ENCODE measurements around the gene ANK3. TPM values are rescaled to one million over a fixed set of nuclear protein-coding genes. Genes with fewer than 3 reads are reported as not detected.

The ANK3 gene
- total RNA-seq, 1 experiment from 2014 or later, result 69.6 TPM

GRCh38 chr10:60295028-60295937 lies 94.4 kb downstream of the ANK3 start:
- no peak for ATAC-seq
- TF ChIP-seq CDX4 (CRISPR knock-in tag; IDR thresholded peaks at IDR 0.05; ENCODE audit: borderline replicate concordance) (no peak), E2F4 (CRISPR knock-in tag; IDR thresholded peaks at IDR 0.05; ENCODE audit: borderline replicate concordance, low read depth) (no peak), ESRRA (CRISPR knock-in tag; IDR thresholded peaks at IDR 0.05; ENCODE audit: borderline replicate concordance) (no peak), CBFB (CRISPR knock-in tag; IDR thresholded peaks at IDR 0.05; ENCODE audit: low read depth) (no peak), CTCF (IDR thresholded peaks at IDR 0.05) (no peak), ZNF425 (CRISPR knock-in tag; conservative IDR thresholded peaks at IDR 0.05) (no peak), E2F5 (CRISPR knock-in tag; IDR thresholded peaks at IDR 0.05) (no peak), GABPB1 (CRISPR knock-in tag; IDR thresholded peaks at IDR 0.05) (no peak)
- no peak overlapping the region for H3K4me3 Mint-ChIP-seq
- H3K27ac Mint-ChIP-seq, result no peak overlapping the region
- no peaks in the 10 kb centered on the region for H3K36me3 Mint-ChIP-seq
- ChIA-PET CTCF (no interaction called here), POLR2A (no interaction called here)
- H3K27me3 Mint-ChIP-seq (ENCODE audit: low read depth), result no peaks in the 10 kb centered on the region
- no peaks in the 10 kb centered on the region for H3K9me3 Mint-ChIP-seq
- no peak for DNase-seq (ENCODE audit: low spot score)
- H3K4me1 Mint-ChIP-seq, result peaks cover 13% of the 10 kb centered on the region

- no peak for ATAC-seq
- peaks cover 5% of the 10 kb centered on the region for H3K4me1 Mint-ChIP-seq
- no peaks in the 10 kb centered on the region for H3K36me3 Mint-ChIP-seq
- no peak overlapping the region for H3K27ac Mint-ChIP-seq
- ChIA-PET CTCF (no interaction called here), POLR2A (no interaction called here)
- no peak for DNase-seq (ENCODE audit: low spot score)
- no peaks in the 10 kb centered on the region for H3K27me3 Mint-ChIP-seq (ENCODE audit: low read depth)
- H3K4me3 Mint-ChIP-seq, result no peak overlapping the region
- H3K9me3 Mint-ChIP-seq, result no peaks in the 10 kb centered on the region
- TF ChIP-seq ATF2 (CRISPR knock-in tag; IDR thresholded peaks at IDR 0.05; ENCODE audit: borderline replicate concordance, low read depth), result no peak
- no peak for TF ChIP-seq ZSCAN18 (CRISPR knock-in tag; IDR thresholded peaks at IDR 0.05)
These were observed 96.0 kb downstream of the ANK3 start for GRCh38 chr10:60293581-60294175.

Data from WTC11 (cell line).